ENCODE results near the gene UGT1A1.

DNA sequence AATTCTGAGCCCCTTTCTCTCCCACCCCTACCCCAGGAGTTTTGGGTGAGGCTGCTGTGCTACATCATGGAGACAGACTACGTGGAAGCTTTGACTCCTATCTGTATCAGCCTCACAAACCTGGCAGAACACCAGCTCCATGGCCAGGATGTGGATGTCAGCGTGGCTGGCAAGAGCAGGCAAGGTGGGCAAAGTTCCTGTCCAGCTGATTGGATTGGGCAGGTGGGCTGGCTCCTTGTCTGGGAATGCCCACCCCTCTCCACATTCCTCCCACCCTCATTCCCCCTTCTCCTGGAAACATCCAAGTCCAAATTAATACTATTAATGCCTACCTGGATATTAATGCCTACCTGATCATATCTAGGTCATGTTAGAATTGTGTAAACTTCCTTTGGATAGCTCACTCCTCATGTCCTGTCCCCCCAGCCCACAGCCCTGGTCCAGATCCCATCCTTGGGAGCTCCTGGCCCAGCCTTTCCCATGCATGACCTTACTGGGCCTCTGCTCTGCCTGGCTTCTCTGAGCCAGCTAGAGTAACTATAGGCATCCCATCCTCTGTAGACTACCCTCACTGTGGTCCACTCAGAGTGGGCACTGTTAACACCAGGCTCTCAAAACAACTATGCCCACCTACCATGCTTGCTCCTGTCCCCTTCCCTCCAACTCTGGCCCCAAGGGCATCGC lies 42.2 kb downstream of the UGT1A1 start:
- TF ChIP-seq, protein P1, sequence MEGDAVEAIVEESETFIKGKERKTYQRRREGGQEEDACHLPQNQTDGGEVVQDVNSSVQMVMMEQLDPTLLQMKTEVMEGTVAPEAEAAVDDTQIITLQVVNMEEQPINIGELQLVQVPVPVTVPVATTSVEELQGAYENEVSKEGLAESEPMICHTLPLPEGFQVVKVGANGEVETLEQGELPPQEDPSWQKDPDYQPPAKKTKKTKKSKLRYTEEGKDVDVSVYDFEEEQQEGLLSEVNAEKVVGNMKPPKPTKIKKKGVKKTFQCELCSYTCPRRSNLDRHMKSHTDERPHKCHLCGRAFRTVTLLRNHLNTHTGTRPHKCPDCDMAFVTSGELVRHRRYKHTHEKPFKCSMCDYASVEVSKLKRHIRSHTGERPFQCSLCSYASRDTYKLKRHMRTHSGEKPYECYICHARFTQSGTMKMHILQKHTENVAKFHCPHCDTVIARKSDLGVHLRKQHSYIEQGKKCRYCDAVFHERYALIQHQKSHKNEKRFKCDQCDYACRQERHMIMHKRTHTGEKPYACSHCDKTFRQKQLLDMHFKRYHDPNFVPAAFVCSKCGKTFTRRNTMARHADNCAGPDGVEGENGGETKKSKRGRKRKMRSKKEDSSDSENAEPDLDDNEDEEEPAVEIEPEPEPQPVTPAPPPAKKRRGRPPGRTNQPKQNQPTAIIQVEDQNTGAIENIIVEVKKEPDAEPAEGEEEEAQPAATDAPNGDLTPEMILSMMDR (IDR thresholded peaks at IDR 0.05): no peak
- TF ChIP-seq POLR2AphosphoS5 (IDR thresholded peaks at IDR 0.05): no peak

All from transverse colon (tissue), 4 donors.